HepG2 (cell line): ENCODE data around the gene NPPB. TPM values are rescaled to one million over a fixed set of nuclear protein-coding genes. Genes with fewer than 3 reads are reported as not detected.

Source experiments
- ARNTL ChIP-seq: sonication (generic); formaldehyde crosslinking; IDR thresholded peaks from 2 replicates; pipeline ENCODE4 v1.4.0; 2020; ENCODE audit warnings: mild to moderate bottlenecking, missing genetic modification reagents
- GLMP ChIP-seq: sonication (generic); formaldehyde crosslinking; IDR thresholded peaks from 2 replicates; pipeline ENCODE4 v1.9.0; 2021; ENCODE audit warnings: missing genetic modification reagents, mild to moderate bottlenecking, borderline replicate concordance
- GZF1 ChIP-seq: sonication (generic); formaldehyde crosslinking; IDR thresholded peaks from 2 replicates; pipeline ENCODE4 v1.5.1; 2020; ENCODE audit warnings: mild to moderate bottlenecking, missing genetic modification reagents
- HNRNPLL ChIP-seq: fragments of 200-400 bp; formaldehyde crosslinking; IDR thresholded peaks from 2 replicates; pipeline ENCODE4 v1.6.1; 2017; ENCODE audit warnings: mild to moderate bottlenecking, low read depth, low read length; ENCODE audit not compliant: poor library complexity, severe bottlenecking
- MEIS2 ChIP-seq: sonication (generic); formaldehyde crosslinking; IDR thresholded peaks from 2 replicates; pipeline ENCODE4 v1.9.0; 2021; ENCODE audit warnings: mild to moderate bottlenecking, missing genetic modification reagents
- MYC ChIP-seq: sonication (generic); formaldehyde crosslinking; IDR thresholded peaks from 2 replicates; pipeline ENCODE4 v1.9.0; 2021; ENCODE audit warnings: missing genetic modification reagents, borderline replicate concordance
- PHF5A ChIP-seq: IDR thresholded peaks from one replicate; pipeline ENCODE4 v1.6.1; 2018; ENCODE audit warnings: low read depth, missing genetic modification reagents; ENCODE audit not compliant: unreplicated experiment
- SNAPC4 ChIP-seq: sonication (generic); formaldehyde crosslinking; IDR thresholded peaks from 2 replicates; pipeline ENCODE4 v1.4.0; 2020; ENCODE audit warnings: mild to moderate bottlenecking, missing genetic modification reagents
- XBP1 ChIP-seq: sonication (generic); formaldehyde crosslinking; IDR thresholded peaks from 2 replicates; pipeline ENCODE4 v1.5.0; 2020; ENCODE audit warnings: missing genetic modification reagents
- ZMAT5 ChIP-seq: sonication (generic); formaldehyde crosslinking; IDR thresholded peaks from 2 replicates; pipeline ENCODE4 v1.5.0; 2020; ENCODE audit warnings: mild to moderate bottlenecking, low read depth, missing genetic modification reagents, borderline replicate concordance
- ZMYM4 ChIP-seq: sonication (generic); formaldehyde crosslinking; IDR thresholded peaks from 2 replicates; pipeline ENCODE4 v1.8.1; 2023; ENCODE audit warnings: mild to moderate bottlenecking, missing genetic modification reagents
- ZNF253 ChIP-seq: sonication (generic); formaldehyde crosslinking; IDR thresholded peaks from 2 replicates; pipeline ENCODE4 v1.8.0; 2022; ENCODE audit warnings: mild to moderate bottlenecking, missing genetic modification reagents, borderline replicate concordance
- ZNF281 ChIP-seq: sonication (generic); formaldehyde crosslinking; IDR thresholded peaks from 2 replicates; pipeline ENCODE4 v1.4.0; 2020; ENCODE audit warnings: missing genetic modification reagents, borderline replicate concordance
- ZNF660 ChIP-seq: sonication (generic); formaldehyde crosslinking; IDR thresholded peaks from 2 replicates; pipeline ENCODE4 v1.5.1; 2020; ENCODE audit warnings: mild to moderate bottlenecking, low read depth, missing genetic modification reagents, borderline replicate concordance
- polyA plus RNA-seq, 8 experiments: library from polyadenylated mRNA; depleted of rRNA in 3 of 8; stranded (reverse) in 7 of 8; unstranded in 1 of 8; fragments of >200 nt; fragmentation: Illumina TruSeq in 4 of 8; extraction: Trizol in 4 of 8; gene quantifications; 2 replicates each; pipeline versions ENCODE4 v1.2.1 to v1.2.3, GENCODE V29; 2011 to 2016; ENCODE audit warnings: low read depth in 4 of 8, missing spikeins in 1 of 8, mixed read lengths in 1 of 8; ENCODE audit not compliant: insufficient read depth in 1 of 8
- total RNA-seq, 5 experiments: library from RNA; depleted of rRNA; stranded (reverse); fragments of >200 nt; fragmentation: Illumina TruSeq; extraction: Trizol; gene quantifications; 2 replicates each; pipeline ENCODE4 v1.2.3, GENCODE V29; 2016; ENCODE audit warnings: low read depth in 1 of 5

The NPPB gene
- total and polyA plus RNA-seq, 2 of the 13 experiments (the other 11 are each of a cell fraction or from before 2014, with no cell fraction given) = 1.9 TPM; not detected in 1

- TF ChIP-seq SNAPC4 (0 out of 2 replicates have a peak, but pooled peaks have one; percentile 27), ZNF253 (peak; percentile 94), ARNTL (peak; percentile 77), HNRNPLL (peak; percentile 89), PHF5A (CRISPR knock-in tag) (no peak), ZMYM4 (CRISPR knock-in tag) (peak; percentile 75), ZMAT5 (CRISPR knock-in tag) (no peak), ZNF660 (CRISPR knock-in tag) (no peak), MYC (CRISPR knock-in tag) (peak; percentile 78; the same call in 1 of the 2 replicates), GLMP (CRISPR knock-in tag) (peak; percentile 94), GZF1 (CRISPR knock-in tag) (peak; percentile 87), MEIS2 (CRISPR knock-in tag) (peak; percentile 95), ZNF281 (CRISPR knock-in tag) (peak; percentile 77; the same call in 1 of the 2 replicates), XBP1 (peak; percentile 91; the same call in 1 of the 2 replicates)
Observed at GRCh38 chr1:11858968-11859871, 475 bp upstream of the NPPB start (continued).
